HG03280 (cell line): ENCODE measurements around the gene NLGN1.
"Not testable (repeated sequence)": the region's sequence is repeated elsewhere in the genome, so short reads cannot be mapped to it uniquely, and the experiment has no call there.

Experiments
- ATAC-seq: cut with Tn5 transposase; IDR thresholded peaks from one replicate; pipeline ENCODE4 v1.9.1; 2021; ENCODE audit warnings: mild to moderate bottlenecking, moderate library complexity; ENCODE audit not compliant: unreplicated experiment

The NLGN1 gene

DNA sequence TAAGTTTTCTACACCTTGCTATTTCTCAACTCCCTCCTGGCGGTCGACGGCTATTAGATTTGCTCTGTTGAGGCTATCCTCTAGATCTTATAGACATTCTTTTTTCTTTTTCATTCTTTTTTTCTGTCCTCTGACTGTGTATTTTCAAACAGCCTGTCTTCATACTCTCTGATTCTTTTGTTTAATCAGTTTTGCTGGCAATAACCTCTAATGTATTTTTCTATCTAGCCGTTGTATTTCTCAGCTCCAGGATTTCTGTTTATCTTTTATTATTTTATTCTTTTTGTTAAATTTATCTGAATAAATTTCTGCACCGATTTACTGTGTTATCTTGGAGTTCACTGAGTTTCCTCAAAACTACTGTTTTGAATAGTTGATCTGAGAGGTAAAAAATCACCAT is 31.5 kb downstream of the NLGN1 start:
- ATAC-seq, result no peak

DNA sequence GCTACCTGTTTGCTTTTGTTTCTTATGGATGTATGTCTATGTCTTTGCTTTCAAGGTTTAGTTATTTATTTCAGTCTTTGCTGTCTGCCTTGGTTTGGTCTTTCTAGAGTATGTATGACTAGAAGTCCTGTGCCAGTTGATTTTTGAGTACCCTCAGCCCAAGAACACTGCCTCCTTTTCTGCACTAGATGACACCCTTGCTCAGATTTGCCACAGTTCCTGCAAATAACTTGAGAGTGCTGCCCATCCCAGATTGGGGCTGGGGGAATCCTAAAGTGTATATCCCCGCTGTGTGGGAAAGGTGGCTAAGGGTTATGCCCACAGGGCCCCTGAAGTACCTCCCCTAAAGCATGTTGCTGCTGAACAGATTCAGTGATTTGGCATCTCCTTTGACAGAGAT is 32.0 kb downstream of the NLGN1 start:
- ATAC-seq, result no peak

DNA sequence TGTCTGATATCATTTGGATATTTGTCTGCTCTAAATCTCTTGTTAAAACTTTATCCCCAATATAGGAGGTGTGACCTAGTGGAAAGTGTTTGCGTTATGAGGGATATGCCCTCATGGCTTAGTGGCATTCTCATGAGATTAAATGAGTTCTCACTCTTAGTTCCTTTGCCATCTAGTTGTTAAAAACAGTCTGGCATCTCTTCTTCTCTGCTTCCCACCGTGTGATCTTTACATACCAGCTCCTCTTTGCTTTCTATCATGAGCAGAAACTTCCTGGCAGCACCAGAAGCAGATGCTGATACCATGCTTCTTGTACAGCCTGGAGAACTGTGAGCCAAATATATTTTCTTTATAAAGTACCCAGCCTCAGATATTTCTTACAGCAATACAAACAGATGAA is 33.0 kb downstream of the NLGN1 start:
- ATAC-seq, result no peak

DNA sequence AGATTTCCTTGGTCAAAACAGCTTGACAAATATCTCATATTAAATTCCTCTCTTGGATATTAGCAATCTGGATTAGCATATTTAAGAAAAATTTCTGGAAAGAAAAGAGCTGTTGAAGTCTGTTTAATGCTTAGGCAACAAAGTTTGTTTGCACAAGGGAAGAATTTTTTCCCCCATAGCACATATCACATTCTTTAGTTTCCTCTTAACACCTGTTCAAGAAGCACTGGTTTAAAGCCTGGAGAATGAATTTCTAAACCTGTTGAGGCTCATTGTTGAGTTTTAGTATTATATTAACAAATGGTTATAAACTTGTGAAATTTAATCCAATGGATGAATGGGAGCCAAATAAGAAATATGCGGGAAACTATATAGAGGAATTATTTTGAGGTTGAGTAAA is 41.5 kb downstream of the NLGN1 start:
- no peak for ATAC-seq

DNA sequence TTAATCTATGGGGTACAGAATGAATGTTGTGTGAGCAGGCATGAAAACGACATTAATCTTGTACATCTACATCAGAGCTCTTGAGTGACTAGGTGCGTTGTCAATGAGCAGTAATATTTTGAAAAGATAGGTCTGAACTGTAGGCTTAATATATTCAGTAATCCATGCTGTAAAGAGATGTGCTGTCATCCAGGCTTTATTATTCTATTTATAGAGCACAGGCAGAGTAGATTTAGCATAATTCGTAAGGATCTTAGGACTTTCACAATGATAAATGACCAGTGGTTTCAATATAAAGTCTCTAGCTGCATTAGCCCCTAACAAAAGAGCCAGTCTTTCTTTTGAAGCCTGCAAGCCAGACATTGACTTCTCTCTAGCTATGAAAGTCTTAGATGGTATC is 43.0 kb downstream of the NLGN1 start:
- no peak for ATAC-seq

DNA sequence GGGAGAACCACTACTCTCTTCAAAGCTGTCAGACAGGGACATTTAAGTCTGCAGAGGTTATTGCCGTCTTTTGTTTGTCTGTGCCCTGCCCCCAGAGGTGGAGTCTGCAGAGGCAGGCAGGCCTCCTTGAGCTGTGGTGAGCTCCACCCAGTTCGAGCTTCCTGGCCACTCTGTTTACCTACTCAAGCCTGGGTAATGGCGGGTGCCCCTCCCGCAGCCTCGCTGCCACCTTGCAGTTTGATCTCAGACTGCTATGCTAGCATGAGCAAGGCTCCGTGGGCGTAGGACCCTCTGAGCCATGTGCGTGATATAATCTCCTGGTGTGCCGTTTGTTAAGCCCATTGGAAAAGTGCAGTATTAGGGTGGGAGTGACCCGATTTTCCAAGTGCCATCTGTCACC is 54.0 kb downstream of the NLGN1 start:
- not testable (repeated sequence) for ATAC-seq

DNA sequence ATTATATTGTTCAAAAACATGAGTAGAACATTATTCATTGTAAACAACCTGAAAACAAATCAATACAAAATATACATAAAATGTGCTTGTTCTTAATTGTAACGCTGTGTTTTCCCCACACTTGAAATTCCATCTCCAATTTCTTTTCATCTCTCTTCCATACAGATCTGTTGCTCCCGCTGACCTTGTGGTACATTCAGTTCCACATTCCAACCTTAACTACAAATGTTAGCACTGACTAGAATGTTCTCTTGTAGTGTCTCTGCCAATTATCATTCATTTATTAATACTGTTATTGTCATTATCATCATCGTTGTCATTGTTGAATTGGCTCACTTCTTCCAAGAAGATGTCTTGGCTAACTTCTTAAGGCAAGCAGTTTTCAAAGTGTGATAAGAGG is 65.7 kb downstream of the NLGN1 start:
- no peak for ATAC-seq

DNA sequence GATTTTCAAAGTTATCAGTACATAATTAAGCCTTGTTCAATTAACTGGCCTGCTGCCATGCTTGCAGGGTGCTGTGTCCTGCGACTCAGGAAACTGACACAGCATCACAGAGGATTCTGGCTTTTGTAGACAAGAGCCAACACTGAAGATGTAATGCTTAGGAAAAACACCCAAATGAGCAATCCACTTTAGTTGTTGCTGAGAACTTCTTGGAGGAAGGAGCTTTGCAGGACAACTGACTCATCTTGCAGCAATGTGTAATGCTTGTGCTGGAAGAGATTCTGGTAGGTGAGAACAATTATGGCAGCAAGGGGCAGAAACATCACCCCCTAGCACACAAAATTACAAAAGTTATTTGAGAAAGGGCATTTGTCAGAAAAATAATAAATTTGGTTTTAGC is 67.6 kb downstream of the NLGN1 start:
- ATAC-seq, result no peak

DNA sequence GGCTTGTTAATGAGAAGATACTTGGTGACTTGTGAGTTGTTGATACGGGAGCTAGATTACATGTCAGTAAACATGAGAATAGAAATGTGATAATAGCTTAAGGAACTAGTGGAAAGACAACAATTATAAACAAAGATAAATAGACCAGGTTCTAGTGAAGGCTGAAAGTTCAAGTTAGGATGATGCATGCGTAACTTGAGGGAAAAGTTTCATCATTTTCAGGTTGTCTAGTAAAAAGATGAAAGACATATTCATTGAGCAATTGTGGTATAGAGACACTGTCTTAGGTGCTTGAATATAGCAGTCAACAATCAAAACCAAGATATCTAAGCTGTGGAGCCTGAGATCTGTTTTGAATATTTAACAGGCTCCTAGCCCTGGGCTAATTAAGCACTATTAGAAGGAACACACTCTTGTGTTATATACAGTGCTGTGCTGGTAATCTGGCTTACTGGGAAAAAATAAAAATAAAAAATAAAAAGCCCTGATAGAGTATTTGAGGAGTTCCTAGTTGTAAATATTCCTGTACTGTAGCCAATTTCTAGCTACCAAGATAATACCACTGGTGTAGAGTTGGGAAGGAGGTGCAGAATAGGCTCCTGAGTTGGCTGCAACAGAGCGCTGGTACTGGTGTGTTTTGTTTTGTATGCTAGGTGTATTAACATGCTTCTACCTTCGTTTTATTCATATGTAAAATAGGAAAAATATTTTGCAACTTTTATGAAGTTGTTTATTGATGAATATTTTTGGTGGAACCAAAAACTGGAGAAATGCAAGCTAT is 68.5 kb downstream of the NLGN1 start:
- no peak for ATAC-seq

DNA sequence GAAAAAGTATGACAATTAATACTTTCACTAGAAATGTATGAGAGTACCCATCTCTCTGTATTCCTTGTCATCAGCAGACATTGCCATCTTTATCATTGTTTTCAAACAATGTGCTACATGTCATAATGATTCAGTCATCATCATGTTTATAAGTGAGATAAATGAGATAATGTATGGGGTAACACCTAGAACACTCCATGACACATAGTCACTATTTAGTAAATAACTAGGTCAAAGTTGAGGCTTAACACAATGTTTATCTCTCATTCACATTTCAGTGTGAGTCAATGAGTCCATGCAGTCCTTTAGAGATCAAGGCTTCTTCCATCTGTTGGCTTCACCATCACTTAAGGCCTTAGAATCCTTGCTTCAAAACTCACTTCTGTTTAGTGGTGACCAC is 70.0 kb downstream of the NLGN1 start:
- no peak for ATAC-seq

DNA sequence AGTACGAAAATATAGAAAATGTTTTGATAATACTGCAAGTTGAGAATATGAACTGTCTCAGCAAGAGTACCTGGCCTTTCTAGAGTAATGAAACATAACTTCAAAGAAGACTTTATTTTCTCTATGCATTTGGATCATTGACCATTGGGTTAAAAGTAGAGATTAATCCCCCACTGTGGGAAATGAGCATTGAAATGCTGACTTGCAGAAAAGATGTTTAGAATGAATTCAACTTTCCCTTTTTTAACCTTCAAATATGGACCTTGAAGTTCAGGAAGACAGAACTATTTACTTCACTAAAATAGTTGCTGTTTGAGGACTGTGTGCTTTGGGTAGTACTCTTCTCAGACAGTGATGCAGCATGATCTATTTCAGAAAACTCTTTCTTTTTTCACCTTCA is 75.7 kb downstream of the NLGN1 start:
- ATAC-seq, result no peak

DNA sequence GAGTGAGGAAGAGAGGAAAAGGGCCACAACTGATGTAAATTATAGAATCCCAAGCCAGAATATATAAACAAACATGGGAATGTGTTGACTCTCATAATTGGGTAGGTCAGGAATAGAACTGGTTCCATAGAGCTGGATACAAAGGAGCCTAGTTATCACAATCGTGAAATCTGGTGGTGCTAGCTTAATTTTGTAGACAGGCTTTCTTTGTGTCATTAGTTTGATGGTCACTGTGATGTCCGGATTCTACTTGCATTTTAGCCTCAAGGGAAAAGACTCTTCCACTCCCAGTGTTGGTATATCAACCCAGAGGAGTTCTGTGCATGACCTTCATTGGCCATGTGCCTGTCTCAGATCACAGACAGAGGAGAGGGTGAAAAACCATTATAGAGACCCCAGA is 81.8 kb downstream of the NLGN1 start:
- ATAC-seq, result no peak

DNA sequence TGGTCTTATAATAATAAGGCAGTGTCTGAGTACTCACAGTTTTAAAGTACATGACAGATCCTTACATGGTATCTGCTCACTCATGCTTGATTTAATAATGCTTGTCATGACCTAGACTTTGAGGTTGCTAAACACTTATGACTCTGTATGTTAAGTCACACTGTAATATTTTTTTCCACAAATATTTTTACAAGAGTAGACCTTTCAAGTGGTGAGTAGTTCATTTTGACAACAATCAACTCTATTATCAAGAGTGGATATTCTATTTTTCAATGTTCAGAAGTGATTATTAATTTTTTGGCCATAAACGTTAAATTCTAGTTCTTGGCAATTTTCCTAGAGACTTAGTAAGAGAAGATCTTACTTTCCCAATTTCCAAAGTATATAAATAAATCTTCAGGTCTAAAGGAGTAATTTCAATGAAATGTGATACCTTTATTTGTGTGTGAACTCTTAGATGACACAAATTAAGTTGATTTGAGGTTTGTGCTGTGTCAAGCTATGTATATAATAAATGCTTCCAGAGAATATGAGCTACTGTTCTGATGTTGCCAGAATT is 104.5 kb downstream of the NLGN1 start:
- ATAC-seq, result no peak

DNA sequence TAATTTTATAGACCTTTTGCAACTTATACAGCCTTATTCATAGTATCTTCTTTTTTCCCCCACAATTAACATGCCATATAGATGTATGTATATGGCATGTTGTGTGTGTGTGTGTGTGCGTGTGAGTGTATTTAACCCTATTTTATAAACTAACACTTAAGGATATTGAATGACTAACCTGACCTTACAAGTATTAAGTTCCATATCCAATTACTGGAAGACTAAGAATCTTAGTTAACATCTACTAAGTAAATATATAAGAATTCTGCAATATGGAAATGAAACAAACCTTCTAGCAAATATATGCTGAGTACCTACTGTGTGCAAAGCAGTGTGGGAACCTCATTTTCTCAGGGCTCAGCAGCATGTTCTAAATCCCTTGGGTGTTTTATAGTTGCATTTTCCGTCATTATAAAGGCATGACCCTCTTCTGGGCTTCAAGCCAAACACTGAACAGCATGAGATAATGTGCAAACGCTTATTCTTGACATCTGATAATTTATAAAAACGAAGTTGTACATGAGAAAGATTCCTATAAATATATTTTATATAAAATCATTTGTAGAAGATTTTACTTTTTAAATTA is 105.5 kb downstream of the NLGN1 start:
- ATAC-seq, result no peak

DNA sequence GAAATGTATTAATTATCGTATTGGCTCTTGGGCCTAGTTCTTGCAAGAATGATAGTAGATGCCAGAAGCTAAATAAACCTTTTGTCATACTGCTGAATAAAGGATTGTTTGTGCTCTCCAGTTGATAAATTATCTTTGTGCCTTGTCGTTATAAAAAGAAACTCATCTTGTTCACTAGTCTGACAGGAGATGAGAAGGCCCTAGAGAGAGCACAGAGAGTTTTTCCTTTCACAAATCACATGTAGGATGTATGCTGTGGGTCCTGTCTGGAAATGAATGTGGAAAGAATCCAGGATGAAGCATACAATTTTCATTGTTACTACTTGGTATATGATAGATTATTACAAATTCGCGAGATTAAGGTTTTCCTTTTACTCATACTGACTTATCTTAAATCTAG is 113.0 kb downstream of the NLGN1 start:
- no peak for ATAC-seq

DNA sequence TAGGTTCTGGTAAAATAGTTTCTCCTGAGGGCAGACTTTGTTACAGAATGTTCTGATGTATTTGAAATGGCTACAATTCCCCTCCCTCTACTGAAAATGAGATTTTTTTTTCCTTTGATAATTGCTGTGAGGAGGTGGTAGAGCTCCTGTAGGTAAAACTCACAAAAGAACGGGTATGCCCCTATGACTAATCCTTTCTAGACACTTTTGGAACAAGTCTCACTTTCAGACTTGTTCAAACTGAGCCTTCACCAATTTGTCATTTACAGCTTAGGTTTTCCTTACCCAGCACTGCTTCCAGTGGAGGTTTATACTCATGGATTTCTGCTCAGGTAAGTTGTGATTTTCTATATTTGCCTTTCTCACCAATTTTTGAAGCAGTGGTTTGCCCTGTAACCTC is 115.6 kb downstream of the NLGN1 start:
- peak; percentile 70 for ATAC-seq

DNA sequence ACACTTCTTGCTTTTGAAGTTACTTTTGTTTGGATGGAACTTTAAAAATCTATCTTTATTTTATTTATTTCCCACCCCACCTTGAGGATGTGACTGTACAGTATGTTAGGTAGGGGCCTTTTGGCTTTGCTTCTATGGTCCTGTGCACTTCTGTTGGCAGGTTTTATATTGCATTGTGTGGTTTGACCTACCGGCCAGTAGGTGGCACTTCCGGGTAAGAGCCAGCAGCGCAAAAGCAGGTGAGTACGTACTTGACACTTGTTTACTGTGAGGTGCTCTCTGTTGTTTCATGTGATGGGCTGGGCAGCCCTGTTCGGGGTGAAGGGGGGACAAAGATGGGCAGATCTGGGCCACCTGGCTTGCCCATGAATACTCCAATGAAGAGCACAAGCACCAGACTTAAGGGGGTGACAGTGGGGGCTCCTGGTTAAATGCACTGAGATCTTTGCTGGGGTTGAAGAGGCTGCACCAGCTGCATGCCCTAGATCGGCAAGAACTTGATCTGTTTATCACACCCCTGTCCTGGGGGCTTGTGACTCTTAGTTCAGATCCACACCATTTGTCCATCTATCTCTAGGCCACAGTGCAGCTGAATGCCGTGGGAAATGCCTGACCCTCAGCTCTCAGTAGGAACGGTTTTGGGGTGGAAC is 131.6 kb downstream of the NLGN1 start:
- ATAC-seq, result peak; percentile 100

DNA sequence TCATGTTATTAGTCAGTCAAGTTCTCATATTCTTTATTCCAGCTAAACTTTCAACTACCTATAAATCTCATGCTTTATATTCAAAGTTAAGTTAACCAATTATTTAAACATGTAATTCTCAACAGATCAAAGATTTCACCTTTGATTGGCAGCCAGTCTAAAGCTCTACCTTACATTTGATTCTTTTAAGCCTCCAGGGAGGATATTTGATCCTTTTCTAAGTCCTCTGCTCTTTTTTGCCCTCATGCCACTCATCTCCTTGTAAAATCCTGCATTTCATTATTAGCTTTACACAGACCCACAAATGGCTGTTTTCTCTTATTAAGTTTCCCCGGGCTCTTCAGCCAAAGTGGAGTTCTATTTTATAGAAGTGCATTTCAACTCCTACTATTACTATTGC is 134.1 kb downstream of the NLGN1 start:
- ATAC-seq, result no peak

DNA sequence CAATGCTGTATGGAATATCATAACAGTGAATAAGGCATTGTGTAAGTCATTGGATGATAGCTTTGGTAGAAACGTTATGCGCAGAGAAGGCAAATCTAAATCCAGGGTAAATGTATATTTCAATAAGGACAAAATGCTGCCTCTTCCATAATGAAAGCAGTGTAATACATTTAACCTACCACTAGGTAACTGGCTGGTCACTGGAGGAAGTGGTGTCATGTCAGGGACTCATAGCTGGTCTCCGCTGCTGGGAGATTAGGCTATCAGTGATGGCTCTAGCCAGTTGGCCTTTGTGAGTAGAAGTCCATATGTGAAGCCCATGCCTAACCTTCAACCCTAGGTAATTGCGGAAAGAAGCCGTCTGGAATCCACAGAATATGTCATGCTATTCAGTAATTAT is 140.9 kb downstream of the NLGN1 start:
- no peak for ATAC-seq

DNA sequence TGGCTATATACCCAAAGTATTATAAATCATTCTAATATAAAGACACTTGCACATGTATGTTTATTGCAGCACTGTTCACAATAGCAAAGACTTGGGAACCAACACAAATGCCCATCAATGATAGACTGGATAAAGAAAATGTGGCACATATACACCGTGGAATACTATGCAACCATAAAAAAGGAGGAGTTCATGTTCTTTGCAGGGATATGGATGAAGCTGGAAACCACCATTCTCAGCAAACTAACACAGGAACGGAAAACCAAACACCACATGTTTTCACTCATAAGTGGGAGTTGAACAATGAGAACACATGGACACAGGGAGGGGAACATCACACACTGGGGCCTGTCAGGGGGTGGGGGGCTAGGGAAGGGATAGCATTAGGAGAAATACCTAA is 148.0 kb downstream of the NLGN1 start:
- ATAC-seq, result not testable (repeated sequence)

DNA sequence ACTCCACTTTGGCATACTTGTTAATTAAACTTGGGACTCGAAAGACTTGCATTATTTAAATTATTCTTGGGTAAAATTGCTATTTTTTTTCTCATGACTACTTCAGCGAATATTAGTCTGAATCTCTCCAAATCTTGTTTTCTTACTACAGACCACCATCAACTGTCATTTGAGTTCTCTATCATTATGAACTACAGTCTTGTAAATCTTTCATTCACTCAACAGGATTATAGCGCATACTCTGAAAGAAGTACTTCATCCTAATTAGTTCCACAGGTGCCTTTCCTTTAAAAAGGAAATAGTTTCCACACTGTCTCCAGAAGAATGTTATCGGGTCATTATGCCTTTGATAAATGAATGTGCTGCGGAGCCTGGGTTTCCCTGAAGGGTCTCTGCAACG is 149.5 kb downstream of the NLGN1 start:
- ATAC-seq, result no peak

DNA sequence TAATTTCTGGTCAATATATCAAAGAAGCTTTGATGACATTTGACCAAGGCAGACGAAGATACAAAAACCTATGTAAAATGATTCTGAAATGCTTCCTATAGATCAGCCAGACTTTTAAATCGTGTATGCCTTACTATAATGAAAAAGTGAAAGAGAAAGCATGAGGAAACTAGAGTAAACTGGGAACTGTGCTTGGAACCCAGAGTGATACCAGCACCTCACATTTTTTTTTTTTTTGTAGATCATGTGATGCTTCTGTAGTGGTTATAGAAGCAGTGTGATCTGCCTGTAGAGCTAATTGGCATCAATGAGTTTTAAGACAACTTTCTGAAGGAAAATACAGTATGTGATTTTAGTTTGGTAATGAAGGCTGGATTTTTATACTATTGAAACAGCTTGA is 150.7 kb downstream of the NLGN1 start:
- ATAC-seq, result no peak
